Measurements from ENCODE around the gene MACROD1.

The MACROD1 gene

DNA sequence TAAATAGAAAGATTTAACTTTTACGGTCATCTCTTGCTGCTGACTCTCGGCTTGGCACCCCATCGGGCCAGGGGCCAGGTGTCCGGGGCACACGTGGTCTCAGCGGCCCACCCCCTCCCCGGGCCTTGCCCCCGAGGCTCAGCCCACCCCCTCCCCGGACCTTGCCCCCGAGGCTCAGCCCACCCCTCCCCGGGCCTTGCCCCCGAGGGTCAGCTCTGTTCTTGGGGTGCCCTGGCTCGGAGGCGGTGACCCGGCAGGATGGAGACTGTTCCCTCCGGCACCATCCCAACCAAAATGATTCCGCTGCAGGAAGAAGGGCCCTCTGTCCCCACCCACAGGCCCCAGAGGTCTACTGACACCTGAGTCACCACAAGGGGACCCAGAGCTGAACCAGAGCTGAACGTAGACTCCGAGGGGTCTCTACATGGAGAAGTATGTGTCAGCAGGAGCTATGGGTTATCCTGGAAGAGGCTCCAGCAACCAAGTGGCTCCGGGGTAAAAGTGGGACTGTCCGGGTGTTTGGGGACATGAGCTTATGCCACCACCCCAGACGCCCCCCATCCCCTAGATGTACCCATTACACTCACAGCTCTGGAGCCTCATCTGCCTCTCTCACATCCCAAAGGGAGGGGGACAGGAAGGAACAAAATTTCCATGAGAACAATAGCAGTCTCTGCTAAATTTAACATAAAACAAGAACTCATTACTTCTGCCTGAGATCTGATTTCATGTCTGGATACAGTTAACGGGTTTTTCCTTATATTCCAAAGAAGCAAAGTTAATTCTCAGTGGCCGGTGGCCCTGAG, 38.4 kb downstream of the MACROD1 start:
- no peak for TF ChIP-seq CTCF (IDR thresholded peaks at IDR 0.05; ENCODE audit: insufficient read depth, missing control alignments)
- no peak for DNase-seq (ENCODE audit: insufficient read length, low spot score)
- FAIRE-seq: no peak

- no peak for DNase-seq (ENCODE audit: insufficient read length, low spot score)
- no peak for TF ChIP-seq CTCF (IDR thresholded peaks at IDR 0.05; ENCODE audit: insufficient read depth, missing control alignments)
- FAIRE-seq: no peak
These were observed 39.1 kb downstream of the MACROD1 start for GRCh38 chr11:64126796-64127195.

DNA sequence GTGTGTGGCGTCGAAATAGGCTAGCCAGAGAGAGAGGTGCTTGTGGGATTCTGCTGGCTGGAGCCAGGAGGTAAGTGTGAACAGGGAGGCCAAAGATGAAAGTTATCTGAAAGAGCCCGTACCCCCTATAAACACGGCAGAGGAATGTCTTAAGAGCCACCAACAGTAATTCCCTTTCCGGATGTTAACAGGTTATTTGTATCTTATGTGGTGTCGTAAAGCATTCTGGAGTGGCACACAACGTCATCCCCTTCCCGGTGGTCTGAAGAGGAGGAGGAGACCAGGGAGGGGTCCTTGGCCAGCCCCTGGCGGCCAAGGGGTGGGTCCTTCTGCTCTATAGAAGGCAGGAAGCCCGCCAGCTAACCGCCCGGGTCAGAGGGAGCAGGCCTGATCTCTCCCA, 39.5 kb downstream of the MACROD1 start:
- TF ChIP-seq CTCF (IDR thresholded peaks at IDR 0.05; ENCODE audit: insufficient read depth, missing control alignments): no peak
- FAIRE-seq (no peak), DNase-seq (ENCODE audit: insufficient read length, low spot score) (no peak)

GRCh38 chr11:64125676-64126075, 40.2 kb downstream of the MACROD1 start:
- DNase-seq (ENCODE audit: insufficient read length, low spot score) (no peak), FAIRE-seq (no peak)
- no peak for TF ChIP-seq CTCF (IDR thresholded peaks at IDR 0.05; ENCODE audit: insufficient read depth, missing control alignments)

DNA sequence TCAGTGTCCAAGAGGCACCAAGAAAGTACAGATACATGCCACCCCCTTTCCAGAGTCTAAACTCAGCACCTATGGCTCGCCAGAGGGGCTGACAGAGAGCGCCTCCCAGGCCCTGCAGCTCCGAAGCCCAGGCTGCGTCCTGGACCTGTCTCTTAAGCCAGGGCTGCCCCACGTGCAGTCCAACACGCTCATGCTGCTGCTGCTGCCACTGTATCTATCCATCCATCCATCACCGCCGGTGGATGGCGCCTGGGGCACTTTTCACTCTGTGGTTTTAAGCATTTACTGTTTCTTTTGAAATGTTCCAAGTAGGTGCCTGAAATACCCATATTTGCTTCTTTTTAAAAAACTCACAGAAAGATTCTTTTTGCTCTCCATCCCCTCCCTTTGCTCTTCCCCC, 41.8 kb downstream of the MACROD1 start:
- no peak for TF ChIP-seq CTCF (IDR thresholded peaks at IDR 0.05; ENCODE audit: insufficient read depth, missing control alignments)
- no peak for FAIRE-seq
- no peak for DNase-seq (ENCODE audit: insufficient read length, low spot score)

GRCh38 chr11:64123679-64124078, 42.2 kb downstream of the MACROD1 start:
- no peak for TF ChIP-seq CTCF (IDR thresholded peaks at IDR 0.05; ENCODE audit: insufficient read depth, missing control alignments)
- FAIRE-seq (no peak), DNase-seq (ENCODE audit: insufficient read length, low spot score) (no peak)
